ENCODE results near the gene FBXO10. TPM values are rescaled to one million over a fixed set of nuclear protein-coding genes. Genes with fewer than 3 reads are reported as not detected.

Gene FBXO10
- total RNA-seq, 4 donors from 2014 or later: 49.8 to 62.2 (median 53.5) TPM

GRCh38 chr9:37575511-37575914 lies 667 bp downstream of the FBXO10 start:
- DNase-seq (no peak), ATAC-seq (peak; percentile 50 to 51)
- Histone ChIP-seq H3K27me3 (no peaks in the 10 kb centered on the region), H3K4me3 (peak overlapping the region; percentile 84 to 96 (median 93)), H3K4me1 (peaks cover 35 to 42% of the 10 kb centered on the region in 2 donors), H3K9me3 (no peaks in the 10 kb centered on the region), H3K36me3 (no peaks in the 10 kb centered on the region), H3K27ac (peak overlapping the region; percentile 94 to 99 (median 98))
- no peak for TF ChIP-seq POLR2A (IDR thresholded peaks at IDR 0.05)
- TF ChIP-seq, protein P1, sequence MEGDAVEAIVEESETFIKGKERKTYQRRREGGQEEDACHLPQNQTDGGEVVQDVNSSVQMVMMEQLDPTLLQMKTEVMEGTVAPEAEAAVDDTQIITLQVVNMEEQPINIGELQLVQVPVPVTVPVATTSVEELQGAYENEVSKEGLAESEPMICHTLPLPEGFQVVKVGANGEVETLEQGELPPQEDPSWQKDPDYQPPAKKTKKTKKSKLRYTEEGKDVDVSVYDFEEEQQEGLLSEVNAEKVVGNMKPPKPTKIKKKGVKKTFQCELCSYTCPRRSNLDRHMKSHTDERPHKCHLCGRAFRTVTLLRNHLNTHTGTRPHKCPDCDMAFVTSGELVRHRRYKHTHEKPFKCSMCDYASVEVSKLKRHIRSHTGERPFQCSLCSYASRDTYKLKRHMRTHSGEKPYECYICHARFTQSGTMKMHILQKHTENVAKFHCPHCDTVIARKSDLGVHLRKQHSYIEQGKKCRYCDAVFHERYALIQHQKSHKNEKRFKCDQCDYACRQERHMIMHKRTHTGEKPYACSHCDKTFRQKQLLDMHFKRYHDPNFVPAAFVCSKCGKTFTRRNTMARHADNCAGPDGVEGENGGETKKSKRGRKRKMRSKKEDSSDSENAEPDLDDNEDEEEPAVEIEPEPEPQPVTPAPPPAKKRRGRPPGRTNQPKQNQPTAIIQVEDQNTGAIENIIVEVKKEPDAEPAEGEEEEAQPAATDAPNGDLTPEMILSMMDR (IDR thresholded peaks at IDR 0.05 in 4 of 5, conservative IDR thresholded peaks at IDR 0.05 in 1 of 5): no peak
- in situ Hi-C loops (cut with MboI; ENCODE audit: low sequenced_read_pairs in 4 of 4): loop anchor here in 3 of 4 donors (10.0 to 25.0 kb wide), 6 partner anchors 91 to 812 kb away; partner anchors contain the start of genes EXOSC3 (in 3 of the 3), ALDH1B1 (in 1 of the 3), POLR1E (in 1 of the 3) and SHB (in 1 of the 3)
- intact Hi-C loops (cut with DNase I; ENCODE audit: low total_unique reads): loop anchor here (2.0 to 10.0 kb wide), 5 partner anchors 88 to 809 kb away; partner anchors contain the start of genes EXOSC3, POLR1E and ZBTB5

DNA sequence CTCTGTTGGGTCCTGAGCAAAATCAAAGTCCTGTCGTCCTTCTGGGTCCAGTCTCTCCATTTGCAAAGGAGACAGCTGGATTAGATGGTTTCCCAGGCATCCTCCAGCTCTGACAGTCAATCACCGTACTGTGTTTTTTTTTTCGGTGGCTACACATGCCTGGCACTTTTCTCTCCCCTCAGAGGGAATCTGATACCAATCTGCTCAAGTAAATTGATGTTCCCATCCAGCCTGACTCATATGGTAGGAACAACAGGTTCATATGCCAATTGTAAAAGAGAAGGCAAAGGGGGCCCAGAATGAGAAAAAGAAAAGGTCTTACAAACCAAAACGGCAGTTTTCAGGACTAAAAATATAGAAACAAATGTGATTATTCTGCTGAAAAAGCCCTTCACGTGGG lies 1.2 kb downstream of the FBXO10 start:
- peak overlapping the region; percentile 84 to 96 (median 93) for H3K4me3 ChIP-seq
- TF ChIP-seq POLR2A (IDR thresholded peaks at IDR 0.05): peak in 1 of 2 donors; percentile 34
- TF ChIP-seq, protein P1 (IDR thresholded peaks at IDR 0.05 in 4 of 5, conservative IDR thresholded peaks at IDR 0.05 in 1 of 5): no peak
- intact Hi-C loops (cut with DNase I; ENCODE audit: low total_unique reads): loop anchor here (2.0 to 10.0 kb wide), 5 partner anchors 88 to 810 kb away; partner anchors contain the start of genes EXOSC3, POLR1E and ZBTB5
- H3K4me1 ChIP-seq: peaks cover 35 to 42% of the 10 kb centered on the region in 2 donors
- DNase-seq (peak; percentile 37 to 45), ATAC-seq (peak; percentile 84)
- H3K9me3 ChIP-seq: no peaks in the 10 kb centered on the region
- H3K27ac ChIP-seq: peak overlapping the region; percentile 94 to 99 (median 98)
- in situ Hi-C loops (cut with MboI; ENCODE audit: low sequenced_read_pairs in 4 of 4): loop anchor here in 3 of 4 donors (10.0 to 25.0 kb wide), 6 partner anchors 90 to 812 kb away; partner anchors contain the start of genes EXOSC3 (in 3 of the 3), ALDH1B1 (in 1 of the 3), POLR1E (in 1 of the 3) and SHB (in 1 of the 3)
- H3K27me3 ChIP-seq: no peaks in the 10 kb centered on the region
- no peaks in the 10 kb centered on the region for H3K36me3 ChIP-seq

GRCh38 chr9:37574241-37574721 lies 1.9 kb downstream of the FBXO10 start:
- Histone ChIP-seq H3K4me3 (peak overlapping the region in 3 of 4 donors; percentile 84 to 95 (median 91)), H3K4me1 (peaks cover 35 to 42% of the 10 kb centered on the region in 2 donors), H3K9me3 (no peaks in the 10 kb centered on the region), H3K36me3 (no peaks in the 10 kb centered on the region), H3K27me3 (no peaks in the 10 kb centered on the region), H3K27ac (peak overlapping the region; percentile 94 to 99 (median 98))
- intact Hi-C loops (cut with DNase I; ENCODE audit: low total_unique reads): loop anchor here (2.0 to 10.0 kb wide), 3 partner anchors 95 to 811 kb away; partner anchors contain the start of gene EXOSC3
- in situ Hi-C loops (cut with MboI; ENCODE audit: low sequenced_read_pairs in 4 of 4): loop anchor here in 1 of 4 donors (10.0 kb wide), 1 partner anchor 89 kb away; the partner anchor contains the start of gene POLR1E
- ATAC-seq (peak; percentile 49 to 56), DNase-seq (no peak)
- TF ChIP-seq POLR2A (IDR thresholded peaks at IDR 0.05): peak in 1 of 2 donors; percentile 9
- TF ChIP-seq, protein P1 (IDR thresholded peaks at IDR 0.05 in 4 of 5, conservative IDR thresholded peaks at IDR 0.05 in 1 of 5): no peak

DNA sequence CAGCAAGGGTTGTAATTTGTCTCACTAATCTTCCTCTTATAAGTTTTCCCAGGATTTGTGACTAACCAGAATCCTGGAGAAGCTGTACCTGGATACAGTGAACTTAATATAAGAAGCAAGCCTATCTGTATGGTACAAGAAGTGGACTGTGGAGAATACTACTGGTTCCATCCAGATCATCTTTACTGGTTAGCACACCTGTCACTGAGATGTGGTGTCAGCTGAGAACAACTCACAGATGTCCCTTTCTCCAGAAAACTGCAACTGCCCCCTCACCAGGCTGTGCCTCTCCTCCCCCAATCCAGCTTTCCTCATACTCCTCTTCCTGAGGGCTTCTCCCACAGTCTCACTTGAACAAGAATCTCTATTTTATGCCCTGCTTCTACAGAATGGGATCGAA lies 4.9 kb downstream of the FBXO10 start:
- in situ Hi-C loops (cut with MboI; ENCODE audit: low sequenced_read_pairs in 4 of 4): loop anchor here in 1 of 4 donors (10.0 kb wide), 1 partner anchor 86 kb away; the partner anchor contains the start of gene POLR1E

More for the DNA sequence above, 4.9 kb downstream of the FBXO10 start:
- H3K27ac ChIP-seq: peak overlapping the region in 2 of 4 donors; percentile 17 to 41
- H3K4me3 ChIP-seq: no peak overlapping the region
- H3K27me3 ChIP-seq: no peaks in the 10 kb centered on the region
- no peaks in the 10 kb centered on the region for H3K36me3 ChIP-seq
- H3K4me1 ChIP-seq: peaks cover 39 to 54% of the 10 kb centered on the region in 2 donors
- no peaks in the 10 kb centered on the region for H3K9me3 ChIP-seq
- TF ChIP-seq POLR2A (IDR thresholded peaks at IDR 0.05): no peak
- TF ChIP-seq, protein P1 (IDR thresholded peaks at IDR 0.05 in 4 of 5, conservative IDR thresholded peaks at IDR 0.05 in 1 of 5): no peak
- ATAC-seq: no peak
- no peak for DNase-seq
- intact Hi-C loops (cut with DNase I; ENCODE audit: low total_unique reads): loop anchor here (10.0 kb wide), 2 partner anchors 214 to 814 kb away; partner anchors contain the start of gene EXOSC3

All from gastrocnemius medialis (tissue), 4 donors.